ENCODE measurements around the gene SSNA1. TPM values are rescaled to one million over a fixed set of nuclear protein-coding genes. Genes with fewer than 3 reads are reported as not detected.
A peak's percentile ranks its signal among the peaks of the same experiment; 100 is the strongest.

Gene SSNA1
- total RNA-seq, 2 donors from 2014 or later = 40.6 to 67.1 TPM

DNA sequence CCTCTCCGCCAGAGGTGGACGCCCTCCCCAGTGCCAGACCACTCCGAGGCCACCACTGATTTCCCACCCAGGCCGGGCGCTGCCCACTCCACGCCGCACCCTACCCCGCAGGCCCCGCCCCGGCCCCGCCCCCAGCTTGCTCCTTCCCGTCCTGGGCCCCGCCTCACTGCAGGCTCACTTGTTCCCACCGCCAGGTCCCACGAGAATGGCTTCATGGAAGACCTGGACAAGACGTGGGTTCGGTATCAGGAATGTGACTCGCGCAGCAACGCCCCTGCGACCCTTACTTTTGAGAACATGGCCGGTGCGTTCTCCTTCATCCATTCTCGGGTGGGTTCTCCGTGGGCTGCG, 25.1 kb upstream of the SSNA1 start:
- H3K27me3 ChIP-seq (replicated peaks; ENCODE audit: insufficient read depth) = peaks cover 36% of the 10 kb centered on the region

DNA sequence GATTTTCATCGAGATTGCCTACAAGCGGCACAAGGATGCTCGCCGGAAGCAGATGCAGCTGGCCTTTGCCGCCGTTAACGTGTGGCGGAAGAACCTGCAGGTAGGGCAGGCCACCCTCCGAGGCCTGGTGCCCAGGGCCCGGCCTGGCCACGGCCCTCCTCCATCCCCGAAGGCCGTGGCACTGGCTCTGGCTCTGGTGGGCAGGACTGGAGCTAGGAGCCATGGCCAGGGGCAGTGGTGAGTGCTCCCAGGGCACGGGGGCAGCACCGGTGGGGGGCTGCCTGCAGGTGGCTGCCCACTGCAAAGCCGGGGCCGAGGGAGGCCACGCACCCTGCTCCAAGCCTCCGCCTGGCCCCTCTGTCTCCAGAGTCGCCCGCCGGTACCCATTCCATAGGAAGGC, 24.7 kb upstream of the SSNA1 start:
- H3K27ac ChIP-seq = no peak overlapping the region
- no peak overlapping the region for H3K4me3 ChIP-seq
- DNase-seq (ENCODE audit: low spot score) (no peak), ATAC-seq (ENCODE audit: insufficient number of reproducible peaks, low FRiP score, low read depth) (no peak)
- no peaks in the 10 kb centered on the region for H3K36me3 ChIP-seq
- H3K27me3 ChIP-seq (replicated peaks; ENCODE audit: insufficient read depth) = peaks cover 36% of the 10 kb centered on the region
- H3K4me1 ChIP-seq (ENCODE audit: control insufficient read depth in 1 of 2, low read depth in 2 of 2) = peaks cover 7 to 25% of the 10 kb centered on the region in 2 donors
- TF ChIP-seq, protein P1, sequence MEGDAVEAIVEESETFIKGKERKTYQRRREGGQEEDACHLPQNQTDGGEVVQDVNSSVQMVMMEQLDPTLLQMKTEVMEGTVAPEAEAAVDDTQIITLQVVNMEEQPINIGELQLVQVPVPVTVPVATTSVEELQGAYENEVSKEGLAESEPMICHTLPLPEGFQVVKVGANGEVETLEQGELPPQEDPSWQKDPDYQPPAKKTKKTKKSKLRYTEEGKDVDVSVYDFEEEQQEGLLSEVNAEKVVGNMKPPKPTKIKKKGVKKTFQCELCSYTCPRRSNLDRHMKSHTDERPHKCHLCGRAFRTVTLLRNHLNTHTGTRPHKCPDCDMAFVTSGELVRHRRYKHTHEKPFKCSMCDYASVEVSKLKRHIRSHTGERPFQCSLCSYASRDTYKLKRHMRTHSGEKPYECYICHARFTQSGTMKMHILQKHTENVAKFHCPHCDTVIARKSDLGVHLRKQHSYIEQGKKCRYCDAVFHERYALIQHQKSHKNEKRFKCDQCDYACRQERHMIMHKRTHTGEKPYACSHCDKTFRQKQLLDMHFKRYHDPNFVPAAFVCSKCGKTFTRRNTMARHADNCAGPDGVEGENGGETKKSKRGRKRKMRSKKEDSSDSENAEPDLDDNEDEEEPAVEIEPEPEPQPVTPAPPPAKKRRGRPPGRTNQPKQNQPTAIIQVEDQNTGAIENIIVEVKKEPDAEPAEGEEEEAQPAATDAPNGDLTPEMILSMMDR (IDR thresholded peaks at IDR 0.05) = no peak
- no peaks in the 10 kb centered on the region for H3K9me3 ChIP-seq

More for the DNA sequence above, 25.1 kb upstream of the SSNA1 start:
- H3K36me3 ChIP-seq = no peaks in the 10 kb centered on the region
- H3K9me3 ChIP-seq = no peaks in the 10 kb centered on the region
- TF ChIP-seq, protein P1 (IDR thresholded peaks at IDR 0.05) = no peak
- ATAC-seq (ENCODE audit: insufficient number of reproducible peaks, low FRiP score, low read depth) = no peak
- peak overlapping the region; percentile 52 for H3K4me3 ChIP-seq
- H3K27ac ChIP-seq = no peak overlapping the region
- H3K4me1 ChIP-seq (ENCODE audit: control insufficient read depth in 1 of 2, low read depth in 2 of 2) = peaks cover 7 to 21% of the 10 kb centered on the region in 2 donors
- DNase-seq (ENCODE audit: low spot score) = no peak

DNA sequence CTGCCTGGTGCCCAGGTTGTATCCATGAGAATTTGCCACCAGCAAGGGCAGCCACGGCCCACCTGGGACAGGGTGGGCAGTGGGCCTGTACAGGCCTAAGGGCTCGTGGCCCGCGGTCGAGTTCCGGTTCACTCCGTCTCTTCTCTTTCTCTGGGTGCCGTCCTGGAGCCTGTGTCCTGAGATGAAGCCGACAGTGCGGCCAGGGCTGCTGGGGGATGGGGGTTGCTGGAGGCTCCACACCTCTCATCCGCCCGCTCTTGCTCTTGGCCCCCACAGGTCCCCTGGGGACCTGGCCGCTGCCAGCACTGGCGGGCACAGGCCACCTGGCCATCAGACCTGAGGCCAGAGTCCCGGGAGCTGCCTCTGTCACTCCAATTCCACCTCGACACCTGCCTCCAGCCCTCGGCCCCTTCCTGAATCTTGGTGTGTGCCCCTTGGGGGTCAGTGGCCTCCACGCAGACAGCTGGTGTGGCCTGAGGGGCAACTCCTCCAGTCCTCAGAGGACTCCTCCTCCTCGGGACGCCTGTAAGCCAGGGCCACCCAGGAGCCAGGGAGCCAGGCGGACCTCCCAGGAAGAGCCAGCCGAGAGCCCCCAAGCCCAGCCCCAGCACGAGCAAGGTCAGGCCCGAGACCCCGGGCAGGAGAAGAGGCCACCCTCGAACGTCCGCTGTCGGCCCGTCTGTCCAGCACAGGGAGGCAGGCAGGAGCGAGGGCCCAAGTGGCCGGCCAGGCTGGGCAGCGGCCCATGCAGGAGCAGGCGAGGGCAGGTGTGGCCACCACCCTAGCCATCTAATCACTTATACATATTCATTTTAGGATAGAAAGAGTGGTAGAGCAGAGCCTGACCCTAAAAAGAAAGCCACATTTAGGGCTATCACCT, 23.9 kb upstream of the SSNA1 start:
- ATAC-seq (ENCODE audit: insufficient number of reproducible peaks, low FRiP score, low read depth) = no peak
- peaks cover 36% of the 10 kb centered on the region for H3K27me3 ChIP-seq (replicated peaks; ENCODE audit: insufficient read depth)
- H3K4me3 ChIP-seq = no peak overlapping the region
- TF ChIP-seq, protein P1 (IDR thresholded peaks at IDR 0.05) = no peak
- H3K9me3 ChIP-seq = no peaks in the 10 kb centered on the region
- DNase-seq (ENCODE audit: low spot score) = no peak
- H3K4me1 ChIP-seq (ENCODE audit: control insufficient read depth in 1 of 2, low read depth in 2 of 2) = peaks cover 13 to 33% of the 10 kb centered on the region in 2 donors
- H3K27ac ChIP-seq = no peak overlapping the region
- no peaks in the 10 kb centered on the region for H3K36me3 ChIP-seq

DNA sequence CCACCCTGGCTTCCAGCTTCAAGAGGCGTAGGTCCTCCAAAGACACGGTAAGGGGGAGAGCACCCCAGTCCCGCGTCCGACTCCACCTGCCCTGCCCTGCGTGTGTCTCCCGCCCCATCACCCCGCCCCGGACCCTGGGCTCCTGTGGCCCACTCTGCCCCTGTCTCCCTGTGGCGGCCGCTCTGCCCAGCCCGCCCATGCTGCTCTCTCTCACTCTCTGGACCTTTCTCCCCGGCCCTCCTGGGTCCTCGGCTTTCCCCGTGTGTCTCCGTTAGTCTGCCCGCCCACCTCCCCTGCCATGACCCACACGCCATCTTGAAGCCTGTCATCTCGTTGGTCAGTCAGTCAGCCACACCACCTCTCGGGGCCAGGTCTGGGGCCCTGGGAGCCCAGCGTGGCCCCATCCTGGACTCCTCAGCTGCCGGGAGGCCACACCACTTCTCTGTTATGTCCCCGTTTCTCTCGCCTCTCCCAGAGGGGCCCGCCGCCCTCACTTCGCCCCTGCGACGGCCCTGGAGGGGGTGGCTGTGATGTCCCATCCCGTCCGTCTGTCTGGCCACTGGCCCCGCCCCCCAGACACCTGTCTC, 23.1 kb upstream of the SSNA1 start:
- Histone ChIP-seq H3K9me3 (no peaks in the 10 kb centered on the region), H3K4me3 (no peak overlapping the region), H3K36me3 (no peaks in the 10 kb centered on the region), H3K27me3 (replicated peaks; ENCODE audit: insufficient read depth) (peaks cover 30% of the 10 kb centered on the region), H3K4me1 (ENCODE audit: control insufficient read depth in 1 of 2, low read depth in 2 of 2) (peaks cover 13 to 36% of the 10 kb centered on the region in 2 donors), H3K27ac (no peak overlapping the region)
- DNase-seq (ENCODE audit: low spot score) (no peak), ATAC-seq (ENCODE audit: insufficient number of reproducible peaks, low FRiP score, low read depth) (no peak)
- TF ChIP-seq, protein P1 (IDR thresholded peaks at IDR 0.05) = no peak

DNA sequence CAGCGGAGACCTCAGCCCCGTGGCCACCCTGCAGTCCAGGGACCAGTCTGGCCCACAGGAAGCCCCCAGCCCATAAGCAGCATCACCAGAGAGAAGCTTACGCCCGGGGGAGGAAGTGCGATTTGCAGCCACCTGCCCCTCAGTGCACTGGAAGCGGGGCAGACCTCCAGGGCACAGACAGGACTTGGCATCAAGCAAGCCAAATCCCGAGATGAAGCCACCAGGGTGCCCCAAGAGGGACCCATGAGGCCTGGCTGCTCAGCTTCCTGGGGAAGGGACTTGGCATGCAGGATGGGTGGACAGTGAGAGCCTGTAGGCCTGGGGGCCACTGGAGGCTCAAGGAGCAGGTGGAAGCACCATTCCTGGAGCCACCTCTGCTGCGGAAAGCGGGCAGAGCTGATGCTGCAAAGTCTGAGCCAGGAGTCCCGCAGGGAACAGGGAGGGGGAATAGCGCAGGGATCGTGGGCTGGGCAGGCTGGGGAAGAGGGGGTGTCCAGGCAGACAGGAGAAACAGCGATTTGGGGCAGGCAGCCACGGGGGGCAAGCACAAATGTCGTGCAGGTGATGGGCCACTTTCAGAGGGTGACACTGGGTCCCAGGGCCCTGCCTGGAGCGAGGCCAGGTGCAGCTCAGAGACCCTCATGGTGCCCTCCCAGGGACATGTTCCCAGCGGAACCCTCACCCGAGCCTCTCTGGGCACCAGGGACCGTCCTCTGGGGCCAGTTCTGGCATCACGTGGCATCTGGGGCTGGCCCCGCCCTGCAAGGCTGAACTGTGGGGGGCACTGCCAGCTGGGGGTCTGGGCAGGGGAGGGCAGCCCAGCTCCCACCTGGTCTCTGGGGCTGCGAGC, 21.9 kb upstream of the SSNA1 start:
- TF ChIP-seq, protein P1 (IDR thresholded peaks at IDR 0.05) = no peak
- ATAC-seq (ENCODE audit: insufficient number of reproducible peaks, low FRiP score, low read depth) (no peak), DNase-seq (ENCODE audit: low spot score) (no peak)
- Histone ChIP-seq H3K9me3 (no peaks in the 10 kb centered on the region), H3K4me1 (ENCODE audit: control insufficient read depth in 1 of 2, low read depth in 2 of 2) (peaks cover 13 to 36% of the 10 kb centered on the region in 2 donors), H3K4me3 (no peak overlapping the region), H3K27ac (no peak overlapping the region), H3K36me3 (no peaks in the 10 kb centered on the region), H3K27me3 (replicated peaks; ENCODE audit: insufficient read depth) (peaks cover 27% of the 10 kb centered on the region)

Data from thoracic aorta (tissue), 2 donors.